COLO668 (cell line): ENCODE data around the gene CCNJL.

ENCODE experiments used
- DNase-seq: peaks from one replicate; lab custom pipeline; 2025; ENCODE audit not compliant: unreplicated experiment; lab: John Stamatoyannopoulos, UW

Gene CCNJL

GRCh38 chr5:160293386-160293785 lies 19.0 kb downstream of the CCNJL start:
- DNase-seq: no peak

- DNase-seq: no peak
Measured at GRCh38 chr5:160291467-160291866, 20.9 kb downstream of the CCNJL start.

DNA sequence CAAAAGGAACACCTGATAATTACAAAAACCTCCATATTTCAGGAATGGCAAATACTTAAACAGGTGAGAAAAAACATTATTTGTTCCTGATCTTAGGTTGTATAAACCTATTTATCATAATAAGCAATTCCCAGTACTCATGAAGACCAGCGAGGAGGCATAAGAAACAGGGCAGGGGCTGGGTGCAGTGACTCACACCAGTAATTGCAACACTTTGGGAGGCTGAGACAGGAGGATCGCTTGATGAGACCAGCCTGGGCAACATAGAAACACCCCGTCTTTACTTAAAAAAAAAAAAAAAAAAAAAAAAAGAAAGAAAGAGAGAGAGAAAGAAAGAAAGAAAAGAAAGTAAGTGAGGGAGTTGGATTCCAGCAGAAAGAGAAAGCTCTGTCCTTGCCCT lies 21.6 kb downstream of the CCNJL start:
- no peak for DNase-seq

DNA sequence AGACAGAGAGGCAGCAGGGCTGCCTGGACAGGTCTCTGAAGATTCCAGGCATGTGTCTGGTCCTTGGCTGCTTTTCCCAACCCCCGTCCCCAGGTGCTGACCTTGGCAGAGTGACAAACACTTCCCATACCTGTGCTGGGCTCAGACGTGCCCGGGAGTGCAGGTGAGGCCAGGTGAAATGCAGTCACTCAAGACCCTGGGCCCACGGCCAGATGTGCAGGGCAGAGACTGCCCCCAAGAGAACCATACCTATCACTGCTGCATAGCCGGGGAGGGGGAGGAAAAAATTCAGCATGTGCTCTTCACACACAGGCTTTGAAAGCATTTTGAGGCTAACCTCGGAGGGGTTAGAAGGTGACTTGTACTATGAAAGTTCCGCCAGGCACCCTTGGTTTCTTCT lies 22.6 kb downstream of the CCNJL start:
- peak; percentile 52 for DNase-seq

DNA sequence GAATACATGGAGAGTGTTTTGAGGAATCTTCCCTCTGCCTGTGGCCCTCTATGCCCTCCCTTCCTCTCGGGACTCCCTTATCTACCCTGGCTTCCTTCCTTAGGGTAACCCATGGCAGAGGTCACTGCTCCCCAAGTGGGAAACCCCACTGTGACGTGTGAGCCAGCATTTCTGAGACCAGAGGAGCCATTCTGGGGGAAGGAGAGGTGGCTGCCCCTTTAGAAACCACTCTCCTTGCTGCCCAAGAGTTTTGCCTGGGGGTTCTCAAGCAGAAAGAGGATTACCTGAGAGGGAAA lies 23.1 kb downstream of the CCNJL start:
- no peak for DNase-seq

- peak; percentile 80 for DNase-seq
Measured at GRCh38 chr5:160287378-160288051, 24.8 kb downstream of the CCNJL start.

DNA sequence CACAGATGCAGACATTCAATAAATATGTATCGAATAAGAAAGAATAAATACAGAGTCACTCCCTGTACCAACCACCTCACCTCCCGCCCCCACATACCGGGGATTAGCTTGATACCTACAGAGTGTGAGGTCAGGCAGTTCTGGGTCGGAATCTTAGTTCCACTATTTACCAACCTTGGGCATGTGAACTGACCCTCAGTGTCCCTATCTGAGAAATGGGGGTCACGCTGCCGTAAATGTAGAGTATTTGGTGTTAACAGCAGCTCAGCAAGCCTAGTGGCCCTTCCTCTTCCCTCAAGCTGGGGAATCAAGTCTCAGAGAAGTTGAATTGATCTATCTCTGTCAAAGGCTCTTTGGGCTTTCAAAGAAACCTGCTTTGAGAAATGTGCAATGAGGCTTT lies 25.4 kb downstream of the CCNJL start:
- DNase-seq: no peak

GRCh38 chr5:160285316-160285715 lies 27.0 kb downstream of the CCNJL start:
- DNase-seq: no peak

- no peak for DNase-seq
Measured at GRCh38 chr5:160284291-160284873, 28.0 kb downstream of the CCNJL start.

- no peak for DNase-seq
Measured at GRCh38 chr5:160281275-160281674, 31.1 kb downstream of the CCNJL start.

GRCh38 chr5:160280384-160281095 lies 31.8 kb downstream of the CCNJL start:
- no peak for DNase-seq

- no peak for DNase-seq
Measured at GRCh38 chr5:160278343-160278742, 34.0 kb downstream of the CCNJL start.

GRCh38 chr5:160274483-160274931 lies 37.9 kb downstream of the CCNJL start:
- DNase-seq: no peak

DNA sequence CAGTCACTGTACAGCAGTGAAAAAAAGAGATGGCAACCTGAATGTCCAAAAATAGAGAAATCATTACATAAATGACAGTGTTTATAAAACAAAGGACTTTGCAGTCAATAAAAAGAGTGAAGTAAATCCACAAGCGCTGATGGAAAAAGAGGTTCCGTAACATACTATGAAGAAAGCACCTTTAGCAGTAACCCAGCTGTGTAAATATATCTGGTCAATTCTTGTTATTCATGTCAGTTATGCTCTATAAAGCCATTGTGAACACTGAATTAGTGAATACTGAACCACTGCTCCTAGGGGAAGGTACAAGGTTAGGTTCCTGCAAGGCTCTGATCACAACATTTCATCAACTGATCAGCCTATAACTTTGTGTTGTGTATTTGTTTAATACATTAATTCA lies 39.5 kb downstream of the CCNJL start:
- no peak for DNase-seq

DNA sequence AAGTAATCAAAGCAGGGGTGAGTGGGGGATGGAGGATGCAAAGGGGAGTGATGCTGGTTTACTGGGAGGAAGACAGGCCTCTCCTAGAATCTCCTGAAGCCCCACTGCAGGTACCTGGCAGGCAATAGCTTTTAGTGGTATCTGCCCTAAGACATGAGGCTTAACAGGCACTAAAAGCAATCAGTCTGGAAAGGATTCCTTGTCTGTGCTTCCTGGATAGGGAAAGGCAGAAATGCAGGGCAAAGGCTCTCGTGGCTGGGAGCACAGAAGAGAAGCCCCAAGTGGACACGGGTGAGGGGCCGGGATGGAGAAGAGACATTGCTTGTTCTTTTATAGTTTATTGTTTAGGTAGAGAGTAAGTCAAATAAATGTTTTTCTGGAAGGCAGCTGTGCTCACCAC lies 40.1 kb downstream of the CCNJL start:
- DNase-seq: peak; percentile 17

GRCh38 chr5:160271836-160272235 lies 40.5 kb downstream of the CCNJL start:
- DNase-seq: no peak

DNA sequence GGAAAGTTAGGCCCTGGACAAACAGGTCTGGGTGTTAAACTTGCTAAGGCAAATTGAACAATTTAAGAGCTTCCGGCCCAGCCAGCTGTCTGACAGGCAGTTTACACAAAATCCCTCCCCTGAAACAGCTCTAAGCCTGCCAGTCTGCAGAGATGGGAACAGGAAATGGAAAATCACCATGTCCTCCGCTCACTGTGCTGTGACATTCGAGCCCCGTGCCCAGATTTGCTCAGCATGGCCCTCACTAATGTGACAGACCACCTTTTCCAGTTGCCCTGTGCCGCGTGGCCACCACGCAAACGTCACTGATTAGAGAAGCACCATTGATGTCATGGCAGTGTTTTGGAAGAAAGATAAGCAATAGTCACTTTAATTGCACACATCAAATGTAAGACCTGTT lies 41.0 kb downstream of the CCNJL start:
- DNase-seq: peak; percentile 53

DNA sequence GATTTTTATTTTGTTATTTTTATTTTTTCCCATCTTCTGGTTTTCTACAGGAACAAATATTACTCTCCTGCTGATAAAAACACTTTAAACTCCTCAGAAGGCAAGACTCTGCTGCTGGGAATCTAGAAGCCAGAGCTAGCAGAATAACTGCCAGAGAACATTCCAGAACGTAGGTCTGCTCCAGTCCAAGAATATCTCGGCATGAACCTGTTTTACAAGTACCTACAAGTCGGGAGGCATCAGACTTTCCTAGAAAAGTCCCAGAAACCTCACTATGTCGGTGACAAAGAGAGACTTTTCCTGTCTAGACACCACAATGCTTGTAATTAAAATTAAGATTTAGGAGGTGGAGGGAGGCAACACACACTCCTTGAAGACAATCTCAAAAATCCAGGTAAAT lies 41.7 kb downstream of the CCNJL start:
- DNase-seq: no peak

DNA sequence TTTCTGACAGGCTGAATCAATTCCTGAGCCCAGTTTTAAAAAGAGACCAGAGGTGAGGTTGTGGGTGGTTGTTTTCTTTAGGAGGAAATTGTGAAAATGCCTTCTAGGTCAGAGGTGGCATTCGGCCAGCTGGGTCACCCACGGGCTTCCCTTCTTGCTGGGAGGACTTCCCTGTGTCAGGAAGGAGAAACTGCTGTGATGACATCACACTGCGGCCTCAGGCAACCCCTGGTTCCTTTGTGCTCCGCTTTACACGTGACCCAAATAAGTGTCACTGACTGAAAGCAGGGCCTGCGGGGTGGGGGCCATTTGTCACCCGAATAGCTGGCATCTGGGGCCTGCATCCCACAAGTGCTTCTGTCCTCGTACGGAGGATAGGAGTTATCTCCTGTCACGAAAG lies 43.3 kb downstream of the CCNJL start:
- no peak for DNase-seq

DNA sequence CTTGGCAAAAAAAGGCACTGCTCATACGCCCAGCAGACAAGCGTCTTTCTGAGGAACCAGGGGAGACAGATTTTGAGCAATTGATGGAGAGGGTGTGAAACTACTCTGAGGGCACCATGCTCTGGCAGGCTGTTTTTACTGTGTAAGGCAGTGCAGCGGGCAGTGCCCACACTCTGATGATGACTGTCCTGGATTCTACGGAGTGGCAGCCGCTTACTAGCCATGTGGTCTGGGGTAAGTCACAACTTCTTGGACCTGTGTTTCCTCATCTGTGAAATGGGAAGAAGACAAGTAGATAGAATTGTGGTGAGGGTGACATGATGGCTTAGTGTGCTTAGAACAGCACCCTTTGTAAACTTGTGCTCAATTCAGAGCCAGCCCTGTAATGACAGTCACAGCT lies 44.2 kb downstream of the CCNJL start:
- no peak for DNase-seq

GRCh38 chr5:160266752-160267345 lies 45.5 kb downstream of the CCNJL start:
- no peak for DNase-seq

DNA sequence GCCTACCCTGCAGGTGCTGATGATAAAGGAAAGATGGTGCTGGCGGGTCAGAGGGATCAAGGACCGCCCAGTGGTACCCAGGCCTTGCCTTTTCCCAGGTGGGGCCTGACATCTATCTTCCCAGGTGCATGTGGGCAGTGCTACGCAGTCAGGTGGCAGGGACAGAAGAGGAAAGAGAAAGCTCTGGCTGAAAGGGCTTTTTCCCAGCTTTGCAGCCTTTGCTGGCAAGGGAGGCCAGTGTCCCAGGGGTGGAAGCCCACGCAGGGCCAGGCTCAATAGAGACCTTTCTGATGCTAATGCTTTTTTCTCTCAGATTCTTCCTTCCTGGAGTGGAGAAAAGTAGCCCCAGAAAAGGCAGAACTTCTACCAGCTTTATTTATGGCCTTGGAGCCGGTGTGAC lies 46.3 kb downstream of the CCNJL start:
- no peak for DNase-seq
